ENCODE measurements around the gene TTC22. TPM values are rescaled to one million over a fixed set of nuclear protein-coding genes. Genes with fewer than 3 reads are reported as not detected.

The TTC22 gene
- total RNA-seq, 2 experiments from 2014 or later, result 4.6 to 5.3 TPM

Other genes with a start within 250 kb of the TTC22 start
- not detected for gene FAM151A, start 177.8 kb downstream of the TTC22 start, total RNA-seq
- gene MROH7, start 159.5 kb downstream of the TTC22 start, total RNA-seq, result under 1 TPM in 1 of 2 experiments, not detected in 1; 0.05 TPM
- 10 to 100 TPM; 32.7 to 33.5 TPM for gene TTC4, start 85.5 kb downstream of the TTC22 start, total RNA-seq
- 1 to 10 TPM; 5.6 to 5.7 TPM for gene PARS2, start 36.8 kb downstream of the TTC22 start, total RNA-seq
- gene DHCR24, start 85.9 kb upstream of the TTC22 start, total RNA-seq, result 10 to 100 TPM; 72.6 to 75.1 TPM
- not detected for gene TMEM61, start 179.3 kb upstream of the TTC22 start, total RNA-seq
- gene BSND, start 197.6 kb upstream of the TTC22 start, total RNA-seq, result not detected
- gene PCSK9, start 238.2 kb upstream of the TTC22 start, total RNA-seq, result not detected